Measurements from ENCODE around the gene ZBTB2.

ZBTB2 gene

GRCh38 chr6:151381722-151382121 is 9.6 kb downstream of the ZBTB2 start:
- DNase-seq (ENCODE audit: low read depth, low spot score), result no peak
- peaks cover 22% of the 10 kb centered on the region for H3K36me3 ChIP-seq (ENCODE audit: insufficient read depth, insufficient read length, low read length)
- TF ChIP-seq SUZ12 (IDR thresholded peaks at IDR 0.05; ENCODE audit: extremely low read depth, insufficient read depth, insufficient read length) (no peak), YY1 (IDR thresholded peaks at IDR 0.05; ENCODE audit: insufficient read depth, insufficient read length) (no peak), ZNF274 (IDR thresholded peaks at IDR 0.05; ENCODE audit: low read depth, low read length) (no peak)

GRCh38 chr6:151380848-151381205 is 10.5 kb downstream of the ZBTB2 start:
- TF ChIP-seq YY1 (IDR thresholded peaks at IDR 0.05; ENCODE audit: insufficient read depth, insufficient read length) (no peak), ZNF274 (IDR thresholded peaks at IDR 0.05; ENCODE audit: low read depth, low read length) (no peak), SUZ12 (IDR thresholded peaks at IDR 0.05; ENCODE audit: extremely low read depth, insufficient read depth, insufficient read length) (no peak)
- DNase-seq (ENCODE audit: low read depth, low spot score), result no peak
- Histone ChIP-seq H3K9ac (ENCODE audit: insufficient read length, low read depth) (no peak overlapping the region), H3K27me3 (ENCODE audit: insufficient read depth, insufficient read length) (no peaks in the 10 kb centered on the region), H3K4me1 (ENCODE audit: insufficient read depth, insufficient read length) (no peaks in the 10 kb centered on the region), H3K36me3 (ENCODE audit: insufficient read depth, insufficient read length, low read length) (peaks cover 17% of the 10 kb centered on the region), H3K9me3 (ENCODE audit: insufficient read depth, low read length) (no peaks in the 10 kb centered on the region), H3K4me3 (ENCODE audit: insufficient read length, low read depth) (no peak overlapping the region)

More at GRCh38 chr6:151381722-151382121, 9.6 kb downstream of the ZBTB2 start:
- H3K4me1 ChIP-seq (ENCODE audit: insufficient read depth, insufficient read length), result no peaks in the 10 kb centered on the region
- H3K9ac ChIP-seq (ENCODE audit: insufficient read length, low read depth), result no peak overlapping the region
- H3K4me3 ChIP-seq (ENCODE audit: insufficient read length, low read depth), result no peak overlapping the region
- no peaks in the 10 kb centered on the region for H3K27me3 ChIP-seq (ENCODE audit: insufficient read depth, insufficient read length)
- no peaks in the 10 kb centered on the region for H3K9me3 ChIP-seq (ENCODE audit: insufficient read depth, low read length)

- H3K9me3 ChIP-seq (ENCODE audit: insufficient read depth, low read length), result no peaks in the 10 kb centered on the region
- DNase-seq (ENCODE audit: low read depth, low spot score), result no peak
- peaks cover 11% of the 10 kb centered on the region for H3K36me3 ChIP-seq (ENCODE audit: insufficient read depth, insufficient read length, low read length)
- H3K9ac ChIP-seq (ENCODE audit: insufficient read length, low read depth), result no peak overlapping the region
- no peaks in the 10 kb centered on the region for H3K4me1 ChIP-seq (ENCODE audit: insufficient read depth, insufficient read length)
- H3K27me3 ChIP-seq (ENCODE audit: insufficient read depth, insufficient read length), result no peaks in the 10 kb centered on the region
- no peak for TF ChIP-seq ZNF274 (IDR thresholded peaks at IDR 0.05; ENCODE audit: low read depth, low read length)
- TF ChIP-seq YY1 (IDR thresholded peaks at IDR 0.05; ENCODE audit: insufficient read depth, insufficient read length), result no peak
- no peak for TF ChIP-seq SUZ12 (IDR thresholded peaks at IDR 0.05; ENCODE audit: extremely low read depth, insufficient read depth, insufficient read length)
- H3K4me3 ChIP-seq (ENCODE audit: insufficient read length, low read depth), result no peak overlapping the region
Observed at GRCh38 chr6:151379933-151380847, 11.2 kb downstream of the ZBTB2 start.

- DNase-seq (ENCODE audit: low read depth, low spot score), result no peak
- no peak for TF ChIP-seq SUZ12 (IDR thresholded peaks at IDR 0.05; ENCODE audit: extremely low read depth, insufficient read depth, insufficient read length)
- TF ChIP-seq ZNF274 (IDR thresholded peaks at IDR 0.05; ENCODE audit: low read depth, low read length), result no peak
- no peak for TF ChIP-seq YY1 (IDR thresholded peaks at IDR 0.05; ENCODE audit: insufficient read depth, insufficient read length)
- Histone ChIP-seq H3K9me3 (ENCODE audit: insufficient read depth, low read length) (no peaks in the 10 kb centered on the region), H3K4me3 (ENCODE audit: insufficient read length, low read depth) (no peak overlapping the region), H3K9ac (ENCODE audit: insufficient read length, low read depth) (no peak overlapping the region), H3K4me1 (ENCODE audit: insufficient read depth, insufficient read length) (no peaks in the 10 kb centered on the region), H3K36me3 (ENCODE audit: insufficient read depth, insufficient read length, low read length) (peaks cover 9% of the 10 kb centered on the region), H3K27me3 (ENCODE audit: insufficient read depth, insufficient read length) (no peaks in the 10 kb centered on the region)
Observed at GRCh38 chr6:151377095-151377494, 14.3 kb downstream of the ZBTB2 start.

GRCh38 chr6:151376440-151376839 is 14.9 kb downstream of the ZBTB2 start:
- no peaks in the 10 kb centered on the region for H3K4me1 ChIP-seq (ENCODE audit: insufficient read depth, insufficient read length)
- H3K36me3 ChIP-seq (ENCODE audit: insufficient read depth, insufficient read length, low read length), result peaks cover 16% of the 10 kb centered on the region
- no peak overlapping the region for H3K9ac ChIP-seq (ENCODE audit: insufficient read length, low read depth)
- no peaks in the 10 kb centered on the region for H3K27me3 ChIP-seq (ENCODE audit: insufficient read depth, insufficient read length)
- TF ChIP-seq ZNF274 (IDR thresholded peaks at IDR 0.05; ENCODE audit: low read depth, low read length), result no peak
- no peak for TF ChIP-seq SUZ12 (IDR thresholded peaks at IDR 0.05; ENCODE audit: extremely low read depth, insufficient read depth, insufficient read length)
- no peak for TF ChIP-seq YY1 (IDR thresholded peaks at IDR 0.05; ENCODE audit: insufficient read depth, insufficient read length)
- no peaks in the 10 kb centered on the region for H3K9me3 ChIP-seq (ENCODE audit: insufficient read depth, low read length)
- no peak for DNase-seq (ENCODE audit: low read depth, low spot score)
- H3K4me3 ChIP-seq (ENCODE audit: insufficient read length, low read depth), result no peak overlapping the region

GRCh38 chr6:151375833-151376232 is 15.5 kb downstream of the ZBTB2 start:
- H3K4me1 ChIP-seq (ENCODE audit: insufficient read depth, insufficient read length), result no peaks in the 10 kb centered on the region
- TF ChIP-seq ZNF274 (IDR thresholded peaks at IDR 0.05; ENCODE audit: low read depth, low read length) (no peak), YY1 (IDR thresholded peaks at IDR 0.05; ENCODE audit: insufficient read depth, insufficient read length) (no peak), SUZ12 (IDR thresholded peaks at IDR 0.05; ENCODE audit: extremely low read depth, insufficient read depth, insufficient read length) (no peak)
- no peak for DNase-seq (ENCODE audit: low read depth, low spot score)
- no peaks in the 10 kb centered on the region for H3K9me3 ChIP-seq (ENCODE audit: insufficient read depth, low read length)
- no peak overlapping the region for H3K9ac ChIP-seq (ENCODE audit: insufficient read length, low read depth)
- H3K4me3 ChIP-seq (ENCODE audit: insufficient read length, low read depth), result no peak overlapping the region
- peaks cover 22% of the 10 kb centered on the region for H3K36me3 ChIP-seq (ENCODE audit: insufficient read depth, insufficient read length, low read length)
- H3K27me3 ChIP-seq (ENCODE audit: insufficient read depth, insufficient read length), result no peaks in the 10 kb centered on the region

GRCh38 chr6:151374036-151374683 is 17.2 kb downstream of the ZBTB2 start:
- DNase-seq (ENCODE audit: low read depth, low spot score), result no peak
- no peak overlapping the region for H3K9ac ChIP-seq (ENCODE audit: insufficient read length, low read depth)

More at GRCh38 chr6:151374036-151374683, 17.2 kb downstream of the ZBTB2 start:
- Histone ChIP-seq H3K36me3 (ENCODE audit: insufficient read depth, insufficient read length, low read length) (peaks cover 30% of the 10 kb centered on the region), H3K9me3 (ENCODE audit: insufficient read depth, low read length) (no peaks in the 10 kb centered on the region), H3K27me3 (ENCODE audit: insufficient read depth, insufficient read length) (no peaks in the 10 kb centered on the region), H3K4me3 (ENCODE audit: insufficient read length, low read depth) (no peak overlapping the region), H3K4me1 (ENCODE audit: insufficient read depth, insufficient read length) (no peaks in the 10 kb centered on the region)
- TF ChIP-seq ZNF274 (IDR thresholded peaks at IDR 0.05; ENCODE audit: low read depth, low read length), result no peak
- TF ChIP-seq SUZ12 (IDR thresholded peaks at IDR 0.05; ENCODE audit: extremely low read depth, insufficient read depth, insufficient read length), result no peak
- TF ChIP-seq YY1 (IDR thresholded peaks at IDR 0.05; ENCODE audit: insufficient read depth, insufficient read length), result no peak
